DMS79 (cell line): ENCODE measurements around the gene NRG3.
"Not testable (repeated sequence)": the region's sequence is repeated elsewhere in the genome, so short reads cannot be mapped to it uniquely, and the experiment has no call there.

Experiments used
- DNase-seq: peaks from one replicate; lab custom pipeline; 2025; lab: John Stamatoyannopoulos, UW

The NRG3 gene

GRCh38 chr10:82982110-82982608 is 1107.2 kb downstream of the NRG3 start:
- DNase-seq, result no peak

GRCh38 chr10:82986216-82986615 is 1111.2 kb downstream of the NRG3 start:
- no peak for DNase-seq

- DNase-seq, result not testable (repeated sequence)
Observed at GRCh38 chr10:83006479-83006878, 1131.5 kb downstream of the NRG3 start.

GRCh38 chr10:83007510-83007909 is 1132.5 kb downstream of the NRG3 start:
- no peak for DNase-seq

- no peak for DNase-seq
Observed at GRCh38 chr10:83012866-83013265, 1137.9 kb downstream of the NRG3 start.

- DNase-seq, result no peak
Observed at GRCh38 chr10:83017076-83017867, 1142.3 kb downstream of the NRG3 start.

- no peak for DNase-seq
Observed at GRCh38 chr10:83023662-83024061, 1148.7 kb downstream of the NRG3 start.
